NCI-H446 treated with DMSO at 0.1 percent for 48 hours (cell line): ENCODE results near the gene LRRC10B.
A peak's percentile ranks its signal among the peaks of the same experiment; 100 is the strongest.

Source experiments
- DNase-seq: peaks from one replicate; lab custom pipeline; 2025; lab: John Stamatoyannopoulos, UW

Gene LRRC10B

GRCh38 chr11:61509043-61510029, 787 bp downstream of the LRRC10B start:
- peak; percentile 39 for DNase-seq

GRCh38 chr11:61510166-61510919, 1.8 kb downstream of the LRRC10B start:
- no peak for DNase-seq

GRCh38 chr11:61510974-61511373, 2.4 kb downstream of the LRRC10B start:
- DNase-seq = no peak

- no peak for DNase-seq
Measured at GRCh38 chr11:61511383-61511782, 2.8 kb downstream of the LRRC10B start.

GRCh38 chr11:61512435-61512834, 3.9 kb downstream of the LRRC10B start:
- no peak for DNase-seq

- no peak for DNase-seq
Measured at GRCh38 chr11:61513143-61513765, 4.7 kb downstream of the LRRC10B start.

GRCh38 chr11:61514050-61514917, 5.7 kb downstream of the LRRC10B start:
- no peak for DNase-seq

GRCh38 chr11:61515686-61516085, 7.1 kb downstream of the LRRC10B start:
- DNase-seq = no peak

- DNase-seq = no peak
Measured at GRCh38 chr11:61516191-61516590, 7.6 kb downstream of the LRRC10B start.

- no peak for DNase-seq
Measured at GRCh38 chr11:61516675-61517572, 8.4 kb downstream of the LRRC10B start.

- DNase-seq = no peak
Measured at GRCh38 chr11:61518032-61518795, 9.7 kb downstream of the LRRC10B start.

GRCh38 chr11:61522881-61523280, 14.3 kb downstream of the LRRC10B start:
- no peak for DNase-seq

GRCh38 chr11:61524446-61524845, 15.9 kb downstream of the LRRC10B start:
- no peak for DNase-seq

GRCh38 chr11:61524963-61525587, 16.5 kb downstream of the LRRC10B start:
- DNase-seq = no peak

GRCh38 chr11:61526229-61526628, 17.7 kb downstream of the LRRC10B start:
- no peak for DNase-seq

GRCh38 chr11:61526956-61527731, 18.6 kb downstream of the LRRC10B start:
- no peak for DNase-seq

GRCh38 chr11:61528114-61528513, 19.6 kb downstream of the LRRC10B start:
- no peak for DNase-seq

GRCh38 chr11:61529537-61530225, 21.1 kb downstream of the LRRC10B start:
- no peak for DNase-seq
